Measurements from ENCODE around the gene ASIC4. TPM values are rescaled to one million over a fixed set of nuclear protein-coding genes. Genes with fewer than 3 reads are reported as not detected.

Gene ASIC4, protein sequence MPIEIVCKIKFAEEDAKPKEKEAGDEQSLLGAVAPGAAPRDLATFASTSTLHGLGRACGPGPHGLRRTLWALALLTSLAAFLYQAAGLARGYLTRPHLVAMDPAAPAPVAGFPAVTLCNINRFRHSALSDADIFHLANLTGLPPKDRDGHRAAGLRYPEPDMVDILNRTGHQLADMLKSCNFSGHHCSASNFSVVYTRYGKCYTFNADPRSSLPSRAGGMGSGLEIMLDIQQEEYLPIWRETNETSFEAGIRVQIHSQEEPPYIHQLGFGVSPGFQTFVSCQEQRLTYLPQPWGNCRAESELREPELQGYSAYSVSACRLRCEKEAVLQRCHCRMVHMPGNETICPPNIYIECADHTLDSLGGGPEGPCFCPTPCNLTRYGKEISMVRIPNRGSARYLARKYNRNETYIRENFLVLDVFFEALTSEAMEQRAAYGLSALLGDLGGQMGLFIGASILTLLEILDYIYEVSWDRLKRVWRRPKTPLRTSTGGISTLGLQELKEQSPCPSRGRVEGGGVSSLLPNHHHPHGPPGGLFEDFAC
- total RNA-seq = not detected

- TF ChIP-seq EP300 (IDR thresholded peaks at IDR 0.05; ENCODE audit: low read depth) (no peak), POLR2AphosphoS5 (IDR thresholded peaks at IDR 0.05) (no peak), CTCF (IDR thresholded peaks at IDR 0.05) (no peak), POLR2A (IDR thresholded peaks at IDR 0.05) (no peak)
- intact Hi-C loops (cut with DNase I; ENCODE audit: low total_unique reads) = no loop called here
These were observed at the start of gene ASIC4 for GRCh38 chr2:219514196-219514761. Gene ASIC4 (plus strand): TSS chr2:219514482. CDS start chr2:219514725, 243 bp downstream.

GRCh38 chr2:219465659-219466561 is 48.4 kb upstream of the ASIC4 start:
- no peak overlapping the region for H3K4me3 ChIP-seq
- H3K4me1 ChIP-seq = peaks cover 0 to 7% (median 0%) of the 10 kb centered on the region in 4 donors
- in situ Hi-C loops (cut with MboI; ENCODE audit: low pct_ligation_motif_present in 1 of 4, low pct_unique_long_range_greater_than_20kb in 1 of 4, low sequenced_read_pairs in 3 of 4) = no loop called here
- TF ChIP-seq EP300 (IDR thresholded peaks at IDR 0.05; ENCODE audit: low read depth) (no peak), POLR2A (IDR thresholded peaks at IDR 0.05) (no peak), CTCF (IDR thresholded peaks at IDR 0.05) (no peak), POLR2AphosphoS5 (IDR thresholded peaks at IDR 0.05) (no peak)
- no peaks in the 10 kb centered on the region for H3K9me3 ChIP-seq
- no peak for DNase-seq
- 77 to 88% methylated on average over 2 to 40 of the region's 47 CpGs for WGBS, 2 donors (ENCODE audit: low coverage in 1 of 2)
- no peaks in the 10 kb centered on the region for H3K36me3 ChIP-seq
- H3K27ac ChIP-seq = peak overlapping the region in 3 of 4 donors; percentile 85 to 96 (median 85)
- H3K27me3 ChIP-seq = no peaks in the 10 kb centered on the region
- intact Hi-C loops (cut with DNase I; ENCODE audit: low total_unique reads) = no loop called here

More at GRCh38 chr2:219514196-219514761, at the start of gene ASIC4:
- H3K27me3 ChIP-seq = peaks cover 77% of the 10 kb centered on the region
- DNase-seq = no peak
- no peak within 1 kb of the TSS for H3K27ac ChIP-seq
- H3K36me3 ChIP-seq = no peaks in the 10 kb centered on the region
- H3K9me3 ChIP-seq = no peaks in the 10 kb centered on the region
- H3K4me1 ChIP-seq = peaks cover 2 to 12% (median 11%) of the 10 kb centered on the region in 4 donors
- in situ Hi-C loops (cut with MboI; ENCODE audit: low pct_ligation_motif_present in 1 of 4, low pct_unique_long_range_greater_than_20kb in 1 of 4, low sequenced_read_pairs in 3 of 4) = no loop called here
- 11% methylated on average over 31 of the region's 31 CpGs; no CpG with 5 or more reads in 1 of the 2 donors for WGBS, 2 donors (ENCODE audit: low coverage in 1 of 2)
- H3K4me3 ChIP-seq = no peak within 1 kb of the TSS

DNA sequence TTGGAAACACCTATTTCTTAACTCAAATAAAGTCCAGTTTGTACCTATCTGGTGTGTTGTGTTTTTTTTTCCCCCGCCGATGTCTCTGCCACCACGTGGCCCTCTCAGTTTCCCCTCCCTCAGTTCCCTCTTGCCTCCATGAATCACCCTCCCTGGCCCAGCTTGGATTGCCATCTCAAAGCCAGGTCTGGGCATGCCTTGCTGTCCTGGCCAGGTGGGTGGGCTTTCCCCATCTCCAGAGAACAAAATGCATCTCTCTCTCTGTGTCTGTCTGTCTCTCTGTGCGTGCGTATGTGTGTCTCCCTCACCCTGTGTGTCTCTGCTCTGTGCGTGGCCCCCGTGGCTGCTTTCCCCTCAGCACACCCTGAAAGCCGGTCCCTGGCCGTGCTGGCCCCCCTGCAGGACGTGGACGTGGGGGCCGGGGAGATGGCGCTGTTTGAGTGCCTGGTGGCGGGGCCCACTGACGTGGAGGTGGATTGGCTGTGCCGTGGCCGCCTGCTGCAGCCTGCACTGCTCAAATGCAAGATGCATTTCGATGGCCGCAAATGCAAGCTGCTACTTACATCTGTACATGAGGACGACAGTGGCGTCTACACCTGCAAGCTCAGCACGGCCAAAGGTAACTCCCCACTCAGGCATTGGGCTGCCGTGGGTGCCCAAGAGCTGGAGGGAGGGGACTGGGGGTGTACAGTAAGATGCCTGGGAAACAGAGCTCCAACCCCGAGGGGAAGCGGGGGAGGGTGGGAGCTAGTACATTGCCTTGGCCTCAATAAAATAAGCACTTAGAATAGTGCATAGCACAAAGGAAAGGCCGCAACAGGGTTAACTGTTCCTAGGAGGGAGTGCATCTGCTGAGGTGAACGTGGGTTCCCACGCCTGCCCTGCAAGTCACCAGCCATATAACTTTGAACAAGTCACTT is 47.2 kb upstream of the ASIC4 start:
- no peak for DNase-seq
- H3K27me3 ChIP-seq = no peaks in the 10 kb centered on the region
- peak overlapping the region in 3 of 4 donors; percentile 40 to 96 (median 59) for H3K27ac ChIP-seq
- WGBS, 2 donors (ENCODE audit: low coverage in 1 of 2) = 78% methylated on average over 28 of the region's 28 CpGs; no CpG with 5 or more reads in 1 of the 2 donors
- TF ChIP-seq POLR2A (IDR thresholded peaks at IDR 0.05) = no peak
- TF ChIP-seq POLR2AphosphoS5 (IDR thresholded peaks at IDR 0.05) = no peak
- TF ChIP-seq EP300 (IDR thresholded peaks at IDR 0.05; ENCODE audit: low read depth) = no peak
- TF ChIP-seq CTCF (IDR thresholded peaks at IDR 0.05) = no peak
- peaks cover 0 to 7% (median 0%) of the 10 kb centered on the region in 4 donors for H3K4me1 ChIP-seq
- intact Hi-C loops (cut with DNase I; ENCODE audit: low total_unique reads) = no loop called here
- in situ Hi-C loops (cut with MboI; ENCODE audit: low pct_ligation_motif_present in 1 of 4, low pct_unique_long_range_greater_than_20kb in 1 of 4, low sequenced_read_pairs in 3 of 4) = no loop called here
- no peaks in the 10 kb centered on the region for H3K9me3 ChIP-seq
- no peak overlapping the region for H3K4me3 ChIP-seq
- H3K36me3 ChIP-seq = no peaks in the 10 kb centered on the region

Measured in transverse colon (tissue), 4 donors.